GM18498 (cell line): ENCODE measurements around the gene BIVM.

ENCODE experiments used
- ATAC-seq: cut with Tn5 transposase; IDR thresholded peaks from one replicate; pipeline ENCODE4 v1.9.1; 2021; ENCODE audit warnings: mild to moderate bottlenecking, moderate library complexity; ENCODE audit not compliant: unreplicated experiment

Gene BIVM

GRCh38 chr13:102879793-102880499 lies 81.0 kb downstream of the BIVM start:
- ATAC-seq = no peak

- ATAC-seq = no peak
Observed at GRCh38 chr13:102881819-102882686, 83.1 kb downstream of the BIVM start.
